ENCODE data around the gene MPDZ. TPM values are rescaled to one million over a fixed set of nuclear protein-coding genes. Genes with fewer than 3 reads are reported as not detected.
A peak's percentile ranks its signal among the peaks of the same experiment; 100 is the strongest.

MPDZ gene
- total RNA-seq, 1 experiment from 2014 or later: 46.7 TPM

DNA sequence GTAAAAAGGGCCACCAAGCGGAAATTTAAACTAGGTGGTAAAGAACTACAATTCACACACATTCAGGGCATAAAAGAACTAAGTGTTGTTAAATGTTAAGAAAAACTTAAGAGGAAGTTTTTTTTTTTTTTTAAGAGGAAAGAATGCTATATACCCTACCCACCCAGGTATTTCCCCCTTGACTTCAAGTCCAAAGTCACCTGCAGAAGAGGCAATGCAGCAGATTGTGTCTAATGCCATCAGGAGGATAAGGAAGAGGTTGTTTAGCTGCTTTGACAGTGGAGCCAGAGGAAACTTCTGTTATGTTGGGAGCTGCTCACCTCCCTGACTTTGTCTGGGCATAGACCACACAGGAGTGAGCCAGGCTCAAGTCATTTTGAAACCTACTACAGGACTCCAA, 69.2 kb downstream of the MPDZ start:
- H3K79me1 ChIP-seq (ENCODE audit: insufficient read depth, low read depth, low read length, poor library complexity, severe bottlenecking): no peaks in the 10 kb centered on the region
- H2BK15ac ChIP-seq (ENCODE audit: low read depth, low read length): no peak overlapping the region
- no peaks in the 10 kb centered on the region for H4K20me1 ChIP-seq (ENCODE audit: control insufficient read depth, insufficient read depth, insufficient read length)
- no peak overlapping the region for H3K18ac ChIP-seq (ENCODE audit: insufficient read length, low read depth, low read length)
- no peak overlapping the region for H3T11ph ChIP-seq (ENCODE audit: low read length)
- no peak overlapping the region for H2BK5ac ChIP-seq (ENCODE audit: insufficient read length, low read length)
- no peak overlapping the region for H2BK20ac ChIP-seq (ENCODE audit: low read depth, low read length, poor library complexity, severe bottlenecking)
- no peak overlapping the region for H3K9ac ChIP-seq (ENCODE audit: extremely low read depth, insufficient read length, low read length)
- no peak overlapping the region for H4K91ac ChIP-seq (ENCODE audit: insufficient read length, low read depth, low read length)
- H3K27me3 Mint-ChIP-seq (ENCODE audit: low read depth): no peaks in the 10 kb centered on the region
- H3K23me2 ChIP-seq (ENCODE audit: insufficient read length, low read depth, low read length, poor library complexity, severe bottlenecking): no peaks in the 10 kb centered on the region
- no CpG with 5 or more reads among the region's 1 CpG for WGBS (ENCODE audit: extremely low coverage, insufficient read length, low lambda C conversion rate)
- TF ChIP-seq, protein P1, sequence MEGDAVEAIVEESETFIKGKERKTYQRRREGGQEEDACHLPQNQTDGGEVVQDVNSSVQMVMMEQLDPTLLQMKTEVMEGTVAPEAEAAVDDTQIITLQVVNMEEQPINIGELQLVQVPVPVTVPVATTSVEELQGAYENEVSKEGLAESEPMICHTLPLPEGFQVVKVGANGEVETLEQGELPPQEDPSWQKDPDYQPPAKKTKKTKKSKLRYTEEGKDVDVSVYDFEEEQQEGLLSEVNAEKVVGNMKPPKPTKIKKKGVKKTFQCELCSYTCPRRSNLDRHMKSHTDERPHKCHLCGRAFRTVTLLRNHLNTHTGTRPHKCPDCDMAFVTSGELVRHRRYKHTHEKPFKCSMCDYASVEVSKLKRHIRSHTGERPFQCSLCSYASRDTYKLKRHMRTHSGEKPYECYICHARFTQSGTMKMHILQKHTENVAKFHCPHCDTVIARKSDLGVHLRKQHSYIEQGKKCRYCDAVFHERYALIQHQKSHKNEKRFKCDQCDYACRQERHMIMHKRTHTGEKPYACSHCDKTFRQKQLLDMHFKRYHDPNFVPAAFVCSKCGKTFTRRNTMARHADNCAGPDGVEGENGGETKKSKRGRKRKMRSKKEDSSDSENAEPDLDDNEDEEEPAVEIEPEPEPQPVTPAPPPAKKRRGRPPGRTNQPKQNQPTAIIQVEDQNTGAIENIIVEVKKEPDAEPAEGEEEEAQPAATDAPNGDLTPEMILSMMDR (conservative IDR thresholded peaks at IDR 0.05): no peak
- no peak overlapping the region for H2BK120ac ChIP-seq (ENCODE audit: low read depth, low read length, poor library complexity, severe bottlenecking)
- H3K4ac ChIP-seq (ENCODE audit: low read depth, low read length): no peak overlapping the region
- no peak overlapping the region for H2BK12ac ChIP-seq (ENCODE audit: insufficient read length, low read depth, low read length)
- no peak overlapping the region for H3K56ac ChIP-seq (ENCODE audit: insufficient read length, low read depth, low read length)
- no peak overlapping the region for H3K4me2 ChIP-seq (ENCODE audit: insufficient read depth, insufficient read length, low read length)
- H3K27me3 ChIP-seq (ENCODE audit: insufficient read depth, low read length): no peaks in the 10 kb centered on the region
- no peaks in the 10 kb centered on the region for H3K9me3 ChIP-seq (ENCODE audit: control insufficient read depth, low read depth, low read length)
- H3K9me3 Mint-ChIP-seq: no peaks in the 10 kb centered on the region; a peak in 1 of 5 replicates
- no peak overlapping the region for H3K23ac ChIP-seq (ENCODE audit: insufficient read length, low read depth, low read length)
- H2AFZ ChIP-seq (ENCODE audit: low read length): no peak overlapping the region
- H3K4me1 Mint-ChIP-seq: no peaks in the 10 kb centered on the region
- H2AK5ac ChIP-seq (ENCODE audit: insufficient read length, low read length): no peak overlapping the region
- no peak overlapping the region for H3K14ac ChIP-seq (ENCODE audit: insufficient read depth, low read length)
- H3K4me3 Mint-ChIP-seq: no peak overlapping the region
- H3K4me1 ChIP-seq (ENCODE audit: insufficient read depth, low read length): no peaks in the 10 kb centered on the region
- no peak overlapping the region for H3K27ac ChIP-seq (ENCODE audit: insufficient read length, low read depth, low read length)
- H4K8ac ChIP-seq (replicated peaks; ENCODE audit: insufficient read length, low read depth, low read length): no peak overlapping the region
- peaks cover 15 to 27% (median 25%) of the 10 kb centered on the region in 3 experiments for H3K36me3 Mint-ChIP-seq (ENCODE audit: insufficient read depth in 1 of 3, low read depth in 3 of 3)
- DNase-seq: no peak
- H4K5ac ChIP-seq (ENCODE audit: insufficient read length, low read depth, low read length): no peak overlapping the region
- H3K79me2 ChIP-seq (ENCODE audit: insufficient read depth, low read length): no peaks in the 10 kb centered on the region
- H3K27ac Mint-ChIP-seq: peak overlapping the region in 1 of 3 experiments; percentile 82; a peak in 2 of 7 replicates
